Measurements from ENCODE around the gene NGDN.

Gene NGDN

DNA sequence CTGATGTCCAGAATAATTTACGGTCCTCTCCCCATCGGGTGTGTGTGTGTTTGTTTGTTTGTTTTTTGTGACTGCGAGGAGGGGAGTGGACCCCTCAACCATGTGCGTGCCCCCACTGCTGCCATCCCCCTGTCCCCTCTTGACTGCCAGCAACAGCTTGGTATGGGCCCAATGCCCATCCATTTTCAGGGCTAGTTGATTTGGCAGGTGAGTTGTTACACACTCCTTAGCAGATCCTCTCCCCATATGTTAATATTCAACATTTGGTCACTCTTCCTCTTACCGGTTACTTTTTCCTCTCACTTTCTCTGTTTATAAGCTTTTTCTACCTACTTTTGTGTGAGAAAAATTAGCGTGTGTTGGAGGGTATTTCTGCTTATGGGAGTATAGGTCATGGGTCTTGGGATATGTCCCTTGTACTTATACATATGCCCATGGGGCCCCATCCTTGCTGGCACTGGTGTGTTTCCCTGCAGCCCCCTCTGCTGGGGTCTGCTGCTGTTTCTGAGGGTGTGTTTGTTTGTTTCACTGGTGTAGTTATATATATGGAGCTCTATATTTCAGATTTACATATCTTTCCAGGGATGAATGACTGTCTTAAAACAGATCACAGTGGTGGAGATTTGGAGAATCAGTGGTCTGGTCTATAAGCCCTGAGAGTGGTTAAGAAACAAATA lies 48.3 kb downstream of the NGDN start:
- no peak overlapping the region for H3K4me3 ChIP-seq
- no peak overlapping the region for H3K27ac ChIP-seq

- Histone ChIP-seq H3K4me3 (no peak overlapping the region), H3K27ac (no peak overlapping the region)
Measured at GRCh38 chr14:23518709-23519108, 49.2 kb downstream of the NGDN start.

- no peak overlapping the region for H3K27ac ChIP-seq
- H3K4me3 ChIP-seq, result no peak overlapping the region
Measured at GRCh38 chr14:23520899-23521533, 51.5 kb downstream of the NGDN start.

GRCh38 chr14:23521785-23522640 lies 52.5 kb downstream of the NGDN start:
- Histone ChIP-seq H3K27ac (no peak overlapping the region), H3K4me3 (no peak overlapping the region)

- H3K27ac ChIP-seq, result no peak overlapping the region
- H3K4me3 ChIP-seq, result no peak overlapping the region
Measured at GRCh38 chr14:23522643-23523198, 53.2 kb downstream of the NGDN start.

- Histone ChIP-seq H3K4me3 (no peak overlapping the region), H3K27ac (no peak overlapping the region)
Measured at GRCh38 chr14:23523229-23524016, 53.9 kb downstream of the NGDN start.

- Histone ChIP-seq H3K27ac (no peak overlapping the region), H3K4me3 (no peak overlapping the region)
Measured at GRCh38 chr14:23524954-23525353, 55.5 kb downstream of the NGDN start.

- H3K4me3 ChIP-seq, result no peak overlapping the region
- H3K27ac ChIP-seq, result no peak overlapping the region
Measured at GRCh38 chr14:23525611-23526010, 56.1 kb downstream of the NGDN start.

Data from skin epidermis (tissue), 12 donors.